ENCODE data around the gene FOXP1. TPM values are rescaled to one million over a fixed set of nuclear protein-coding genes. Genes with fewer than 3 reads are reported as not detected.

The FOXP1 gene
- total RNA-seq, 1 donor from 2014 or later: 113 TPM

- Mint-ChIP-seq H3K27ac (no peak overlapping the region), H3K4me3 (no peak overlapping the region), H3K4me1 (ENCODE audit: unreplicated experiment) (peaks cover 56% of the 10 kb centered on the region), H3K27me3 (no peaks in the 10 kb centered on the region), H3K9me3 (peaks cover 11% of the 10 kb centered on the region), H3K36me3 (peaks cover 27% of the 10 kb centered on the region)
- no peak for DNase-seq (ENCODE audit: extremely low spot score, unreplicated experiment)
- TF ChIP-seq CTCF (conservative IDR thresholded peaks at IDR 0.05): no peak
Measured at GRCh38 chr3:71266875-71267274, 316.7 kb downstream of the FOXP1 start.

GRCh38 chr3:71265365-71265915, 318.1 kb downstream of the FOXP1 start:
- H3K4me1 Mint-ChIP-seq (ENCODE audit: unreplicated experiment): peaks cover 49% of the 10 kb centered on the region
- no peak for DNase-seq (ENCODE audit: extremely low spot score, unreplicated experiment)
- no peak for TF ChIP-seq CTCF (conservative IDR thresholded peaks at IDR 0.05)
- H3K27me3 Mint-ChIP-seq: no peaks in the 10 kb centered on the region
- no peak overlapping the region for H3K4me3 Mint-ChIP-seq
- peaks cover 11% of the 10 kb centered on the region for H3K9me3 Mint-ChIP-seq
- H3K36me3 Mint-ChIP-seq: peaks cover 30% of the 10 kb centered on the region
- peak overlapping the region; percentile 42 for H3K27ac Mint-ChIP-seq

- H3K27ac Mint-ChIP-seq: peak overlapping the region; percentile 42
Measured at GRCh38 chr3:71264840-71265239, 318.7 kb downstream of the FOXP1 start.

GRCh38 chr3:71262364-71263265, 320.9 kb downstream of the FOXP1 start:
- H3K36me3 Mint-ChIP-seq: peaks cover 38% of the 10 kb centered on the region
- no peak overlapping the region for H3K4me3 Mint-ChIP-seq
- no peak for TF ChIP-seq CTCF (conservative IDR thresholded peaks at IDR 0.05)
- peaks cover 49% of the 10 kb centered on the region for H3K4me1 Mint-ChIP-seq (ENCODE audit: unreplicated experiment)
- no peak for DNase-seq (ENCODE audit: extremely low spot score, unreplicated experiment)
- H3K27me3 Mint-ChIP-seq: no peaks in the 10 kb centered on the region
- H3K27ac Mint-ChIP-seq: peak overlapping the region; percentile 55
- H3K9me3 Mint-ChIP-seq: peaks cover 11% of the 10 kb centered on the region

More at GRCh38 chr3:71264840-71265239, 318.7 kb downstream of the FOXP1 start:
- peaks cover 43% of the 10 kb centered on the region for H3K4me1 Mint-ChIP-seq (ENCODE audit: unreplicated experiment)
- H3K9me3 Mint-ChIP-seq: peaks cover 11% of the 10 kb centered on the region
- no peak for DNase-seq (ENCODE audit: extremely low spot score, unreplicated experiment)
- H3K27me3 Mint-ChIP-seq: no peaks in the 10 kb centered on the region
- TF ChIP-seq CTCF (conservative IDR thresholded peaks at IDR 0.05): no peak
- no peak overlapping the region for H3K4me3 Mint-ChIP-seq
- peaks cover 30% of the 10 kb centered on the region for H3K36me3 Mint-ChIP-seq

- H3K27me3 Mint-ChIP-seq: no peaks in the 10 kb centered on the region
- H3K9me3 Mint-ChIP-seq: peaks cover 9% of the 10 kb centered on the region
- H3K4me3 Mint-ChIP-seq: no peak overlapping the region
- DNase-seq (ENCODE audit: extremely low spot score, unreplicated experiment): no peak
- H3K27ac Mint-ChIP-seq: no peak overlapping the region
- H3K4me1 Mint-ChIP-seq (ENCODE audit: unreplicated experiment): peaks cover 47% of the 10 kb centered on the region
- peaks cover 33% of the 10 kb centered on the region for H3K36me3 Mint-ChIP-seq
- no peak for TF ChIP-seq CTCF (conservative IDR thresholded peaks at IDR 0.05)
Measured at GRCh38 chr3:71260782-71261181, 322.7 kb downstream of the FOXP1 start.

Measured in type B pancreatic cell (in vitro differentiated cells).